Neuron (in vitro differentiated cells): ENCODE measurements around the gene LRP5.

Source experiments
- H2AFZ ChIP-seq: one replicate; pipeline ENCODE4 v1.6.1; 2013; ENCODE audit warnings: low read depth, mild to moderate bottlenecking, inconsistent platforms, low read length, moderate library complexity
- H3K27me3 ChIP-seq: one replicate; pipeline ENCODE4 v1.6.1; 2013; ENCODE audit warnings: low read length; ENCODE audit not compliant: insufficient read depth
- H3K36me3 ChIP-seq: one replicate; pipeline ENCODE4 v1.6.1; 2013; ENCODE audit warnings: low read length; ENCODE audit not compliant: insufficient read depth
- H3K4me1 ChIP-seq: one replicate; pipeline ENCODE4 v1.6.1; 2013; ENCODE audit warnings: low read length; ENCODE audit not compliant: insufficient read depth
- H3K4me3 ChIP-seq: 2 replicates; pipeline ENCODE4 v1.5.1; 2013; ENCODE audit warnings: mild to moderate bottlenecking, low read length, moderate library complexity
- H3K9me3 ChIP-seq: one replicate; pipeline ENCODE4 v1.6.1; 2013; ENCODE audit warnings: low read length

Gene LRP5

GRCh38 chr11:68353669-68354068 lies 41.3 kb downstream of the LRP5 start:
- H3K36me3 ChIP-seq, result peaks cover 31% of the 10 kb centered on the region
- H3K27me3 ChIP-seq, result no peaks in the 10 kb centered on the region
- no peaks in the 10 kb centered on the region for H3K4me1 ChIP-seq
- peaks cover 15% of the 10 kb centered on the region for H3K9me3 ChIP-seq
- H2AFZ ChIP-seq, result no peak overlapping the region
- H3K4me3 ChIP-seq, result no peak overlapping the region

- H3K4me3 ChIP-seq, result no peak overlapping the region
- peaks cover 34% of the 10 kb centered on the region for H3K36me3 ChIP-seq
- H3K9me3 ChIP-seq, result peaks cover 21% of the 10 kb centered on the region
- H3K4me1 ChIP-seq, result no peaks in the 10 kb centered on the region
- no peaks in the 10 kb centered on the region for H3K27me3 ChIP-seq
- no peak overlapping the region for H2AFZ ChIP-seq
Observed at GRCh38 chr11:68354148-68354872, 41.9 kb downstream of the LRP5 start.

GRCh38 chr11:68355471-68355870 lies 43.1 kb downstream of the LRP5 start:
- peaks cover 45% of the 10 kb centered on the region for H3K36me3 ChIP-seq

GRCh38 chr11:68357568-68357967 lies 45.2 kb downstream of the LRP5 start:
- no peak overlapping the region for H3K4me3 ChIP-seq
- H3K4me1 ChIP-seq, result no peaks in the 10 kb centered on the region
- H2AFZ ChIP-seq, result no peak overlapping the region
- no peaks in the 10 kb centered on the region for H3K27me3 ChIP-seq
- H3K9me3 ChIP-seq, result peaks cover 24% of the 10 kb centered on the region
- peaks cover 41% of the 10 kb centered on the region for H3K36me3 ChIP-seq

More at GRCh38 chr11:68355471-68355870, 43.1 kb downstream of the LRP5 start:
- H3K27me3 ChIP-seq, result no peaks in the 10 kb centered on the region
- no peaks in the 10 kb centered on the region for H3K4me1 ChIP-seq
- H2AFZ ChIP-seq, result no peak overlapping the region
- peaks cover 27% of the 10 kb centered on the region for H3K9me3 ChIP-seq
- H3K4me3 ChIP-seq, result no peak overlapping the region

GRCh38 chr11:68358416-68358815 lies 46.0 kb downstream of the LRP5 start:
- Histone ChIP-seq H3K9me3 (peaks cover 24% of the 10 kb centered on the region), H3K27me3 (no peaks in the 10 kb centered on the region), H3K4me3 (no peak overlapping the region), H2AFZ (no peak overlapping the region), H3K36me3 (peaks cover 41% of the 10 kb centered on the region), H3K4me1 (no peaks in the 10 kb centered on the region)

GRCh38 chr11:68361702-68362101 lies 49.3 kb downstream of the LRP5 start:
- Histone ChIP-seq H3K36me3 (peaks cover 32% of the 10 kb centered on the region), H3K9me3 (peaks cover 17% of the 10 kb centered on the region), H3K4me1 (no peaks in the 10 kb centered on the region), H2AFZ (no peak overlapping the region), H3K27me3 (no peaks in the 10 kb centered on the region), H3K4me3 (no peak overlapping the region)

GRCh38 chr11:68362801-68363379 lies 50.5 kb downstream of the LRP5 start:
- no peaks in the 10 kb centered on the region for H3K27me3 ChIP-seq
- no peak overlapping the region for H3K4me3 ChIP-seq
- no peaks in the 10 kb centered on the region for H3K4me1 ChIP-seq
- H3K36me3 ChIP-seq, result peaks cover 32% of the 10 kb centered on the region
- H3K9me3 ChIP-seq, result peaks cover 17% of the 10 kb centered on the region
- no peak overlapping the region for H2AFZ ChIP-seq

- H3K9me3 ChIP-seq, result peaks cover 11% of the 10 kb centered on the region
- H3K4me1 ChIP-seq, result no peaks in the 10 kb centered on the region
- H2AFZ ChIP-seq, result no peak overlapping the region
- peaks cover 25% of the 10 kb centered on the region for H3K36me3 ChIP-seq
- H3K4me3 ChIP-seq, result no peak overlapping the region
- H3K27me3 ChIP-seq, result no peaks in the 10 kb centered on the region
Observed at GRCh38 chr11:68363776-68364175, 51.4 kb downstream of the LRP5 start.

GRCh38 chr11:68364581-68364980 lies 52.2 kb downstream of the LRP5 start:
- Histone ChIP-seq H3K9me3 (peaks cover 5% of the 10 kb centered on the region), H3K27me3 (no peaks in the 10 kb centered on the region), H2AFZ (no peak overlapping the region), H3K4me3 (no peak overlapping the region), H3K36me3 (peaks cover 17% of the 10 kb centered on the region), H3K4me1 (no peaks in the 10 kb centered on the region)

- no peak overlapping the region for H3K4me3 ChIP-seq
- no peaks in the 10 kb centered on the region for H3K4me1 ChIP-seq
- H3K36me3 ChIP-seq, result peaks cover 7% of the 10 kb centered on the region
- H2AFZ ChIP-seq, result no peak overlapping the region
- no peaks in the 10 kb centered on the region for H3K9me3 ChIP-seq
- no peaks in the 10 kb centered on the region for H3K27me3 ChIP-seq
Observed at GRCh38 chr11:68365943-68366435, 53.6 kb downstream of the LRP5 start.

GRCh38 chr11:68367252-68367651 lies 54.9 kb downstream of the LRP5 start:
- no peak overlapping the region for H2AFZ ChIP-seq
- no peaks in the 10 kb centered on the region for H3K27me3 ChIP-seq
- peaks cover 10% of the 10 kb centered on the region for H3K36me3 ChIP-seq
- H3K4me1 ChIP-seq, result no peaks in the 10 kb centered on the region
- H3K9me3 ChIP-seq, result peaks cover 3% of the 10 kb centered on the region
- H3K4me3 ChIP-seq, result no peak overlapping the region

GRCh38 chr11:68369756-68370155 lies 57.4 kb downstream of the LRP5 start:
- H3K4me1 ChIP-seq, result peaks cover 19% of the 10 kb centered on the region
- no peaks in the 10 kb centered on the region for H3K27me3 ChIP-seq
- H3K36me3 ChIP-seq, result peaks cover 10% of the 10 kb centered on the region
- peaks cover 3% of the 10 kb centered on the region for H3K9me3 ChIP-seq
- H2AFZ ChIP-seq, result no peak overlapping the region
- H3K4me3 ChIP-seq, result no peak overlapping the region

- Histone ChIP-seq H3K9me3 (peaks cover 3% of the 10 kb centered on the region), H2AFZ (no peak overlapping the region), H3K36me3 (peaks cover 10% of the 10 kb centered on the region), H3K27me3 (no peaks in the 10 kb centered on the region), H3K4me1 (peaks cover 26% of the 10 kb centered on the region), H3K4me3 (no peak overlapping the region)
Observed at GRCh38 chr11:68370211-68371111, 58.1 kb downstream of the LRP5 start.
